GM12878 (cell line): ENCODE data around the gene ANKDD1B. TPM values are rescaled to one million over a fixed set of nuclear protein-coding genes. Genes with fewer than 3 reads are reported as not detected.

Experiments used
- ATAC-seq: fragments of 200-7000 bp; cut with Tn5 transposase; 3 replicates; pipeline ENCODE4 v1.9.1; 2020; ENCODE audit warnings: mild to moderate bottlenecking, moderate library complexity
- BruUV-seq: library from RNA; stranded (reverse); fragments of 400-500 nt; replicated peaks from 2 replicates; lab custom pipeline; 2021; lab: Mats Ljungman, UMichigan
- CTCF ChIA-PET: fragments of 300-600 bp; sonication (Branson Sonifier 250); formaldehyde crosslinking; extraction: SDS; loops from one replicate; lab custom pipeline; 2021; ENCODE audit warnings: inconsistent platforms; lab: Yijun Ruan, JAX
- POLR2A ChIA-PET: fragments of 350-600 bp; formaldehyde crosslinking; extraction: SDS; loops from one replicate; lab custom pipeline; 2021; ENCODE audit warnings: inconsistent platforms; lab: Charles Lee
- RAD21 ChIA-PET: fragments of 300-600 bp; sonication (Branson Sonifier 250); formaldehyde crosslinking; loops from one replicate; lab custom pipeline; 2023; ENCODE audit warnings: antibody characterized with exemption; ENCODE audit not compliant: unreplicated experiment; lab: Charles Lee
- SMC1A ChIA-PET: fragments of 300-600 bp; sonication (Branson Sonifier 250); formaldehyde crosslinking; loops from one replicate; lab custom pipeline; 2023; ENCODE audit not compliant: unreplicated experiment, uncharacterized antibody; lab: Charles Lee
- DNase-seq: peaks from one replicate; pipeline ENCODE4 v3.0.0-alpha.2; 2011; ENCODE audit warnings: low read depth, low spot score
- FAIRE-seq: peaks from 3 replicates; lab custom pipeline; 2011; peaks lifted over from hg19 to GRCh38; lab: Jason Lieb, UNC
- H2AFZ ChIP-seq: 2 replicates; pipeline ENCODE4 v1.6.0; 2011; ENCODE audit warnings: low read depth, low read length, control low read depth; ENCODE audit not compliant: control insufficient read depth
- H3K27ac ChIP-seq: 2 replicates; pipeline ENCODE4 v1.5.1; 2011; ENCODE audit warnings: control low read depth; ENCODE audit not compliant: control insufficient read depth, insufficient read depth
- H3K27me3 ChIP-seq, 2 experiments: replicated peaks in 1 of 2; 2 replicates each; pipeline versions ENCODE4 v1.6.0 to v1.6.1; 2011; ENCODE audit warnings: low read length in 1 of 2; ENCODE audit not compliant: control insufficient read depth in 2 of 2, insufficient read depth in 2 of 2
- H3K36me3 ChIP-seq, 2 experiments: 2 replicates each; pipeline ENCODE4 v1.5.1; 2011; ENCODE audit warnings: low read length in 1 of 2; ENCODE audit not compliant: control insufficient read depth in 2 of 2, insufficient read depth in 2 of 2
- H3K4me1 ChIP-seq: 2 replicates; pipeline ENCODE4 v1.6.1; 2011; ENCODE audit warnings: mild to moderate bottlenecking, low read length, moderate library complexity, mixed read lengths; ENCODE audit not compliant: control insufficient read depth, insufficient read depth
- H3K4me2 ChIP-seq: 2 replicates; pipeline ENCODE4 v1.6.0; 2011; ENCODE audit warnings: control low read depth; ENCODE audit not compliant: control insufficient read depth, insufficient read depth
- H3K4me3 ChIP-seq: fragments of 200-600 bp; sonication (generic); 2 replicates; pipeline ENCODE4 v1.5.1; 2016
- H3K79me2 ChIP-seq: 2 replicates; pipeline ENCODE4 v1.6.0; 2011; ENCODE audit warnings: low read length; ENCODE audit not compliant: control insufficient read depth, insufficient read depth
- H3K9ac ChIP-seq: 2 replicates; pipeline ENCODE4 v1.8.0; 2011; ENCODE audit warnings: low read length, control low read depth, mixed read lengths; ENCODE audit not compliant: control insufficient read depth, insufficient read depth
- H3K9me3 ChIP-seq: replicated peaks from 3 replicates; pipeline ENCODE4 v1.5.1; 2011; ENCODE audit warnings: mild to moderate bottlenecking, low read length; ENCODE audit not compliant: control insufficient read depth, insufficient read depth
- H4K20me1 ChIP-seq: 2 replicates; pipeline ENCODE4 v1.6.0; 2011; ENCODE audit not compliant: control insufficient read depth, insufficient read depth
- ETV6 ChIP-seq, 2 experiments: fragments of 450-650 bp in 1 of 2; IDR thresholded peaks in 1 of 2; conservative IDR thresholded peaks in 1 of 2; 2 replicates each; pipeline ENCODE4 v1.6.1; 2014; ENCODE audit warnings: antibody characterized with exemption in 1 of 2, borderline replicate concordance in 1 of 2, low read depth in 1 of 2, mild to moderate bottlenecking in 1 of 2, moderate library complexity in 1 of 2
- EZH2 ChIP-seq: IDR thresholded peaks from 2 replicates; pipeline ENCODE4 v1.6.1; 2012; ENCODE audit warnings: low read depth, mild to moderate bottlenecking, control low read depth, inconsistent platforms, low read length, borderline replicate concordance; ENCODE audit not compliant: control insufficient read depth
- FOS ChIP-seq: IDR thresholded peaks from 3 replicates; pipeline ENCODE4 v1.6.1; 2011; ENCODE audit warnings: borderline replicate concordance; ENCODE audit not compliant: insufficient read length; ENCODE audit errors: extremely low read depth
- HDAC2 ChIP-seq: fragments of 200-600 bp; sonication (generic); IDR thresholded peaks from 2 replicates; pipeline ENCODE4 v1.6.1; 2017
- HDAC6 ChIP-seq: fragments of 200-600 bp; sonication (generic); IDR thresholded peaks from one replicate; pipeline ENCODE4 v1.8.0; 2017; ENCODE audit warnings: antibody characterized with exemption; ENCODE audit not compliant: unreplicated experiment
- JUND ChIP-seq: IDR thresholded peaks from 2 replicates; pipeline ENCODE4 v1.6.1; 2012; ENCODE audit warnings: low read depth, mild to moderate bottlenecking, low read length, improper control_type of control experiment, moderate library complexity
- MEF2A ChIP-seq: IDR thresholded peaks from 2 replicates; pipeline ENCODE4 v1.6.1; 2011; ENCODE audit warnings: low read depth, mild to moderate bottlenecking, low read length, moderate library complexity; ENCODE audit not compliant: insufficient read depth
- MXI1 ChIP-seq: fragments of 150-350 bp; IDR thresholded peaks from 2 replicates; pipeline ENCODE4 v1.6.1; 2011; ENCODE audit warnings: low read depth, mild to moderate bottlenecking, inconsistent platforms, low read length, improper control_type of control experiment
- NFYB ChIP-seq: IDR thresholded peaks from 2 replicates; pipeline ENCODE4 v1.6.1; 2011; ENCODE audit warnings: low read depth, mild to moderate bottlenecking, low read length, improper control_type of control experiment, moderate library complexity; ENCODE audit not compliant: insufficient read depth
- NR2F1 ChIP-seq: fragments of 450-650 bp; conservative IDR thresholded peaks from 2 replicates; pipeline ENCODE4 v1.6.1; 2017; ENCODE audit warnings: mild to moderate bottlenecking
- RB1 ChIP-seq: fragments of 450-650 bp; formaldehyde crosslinking; IDR thresholded peaks from 2 replicates; pipeline ENCODE4 v1.6.1; 2017; ENCODE audit warnings: mild to moderate bottlenecking, borderline replicate concordance
- STAT1 ChIP-seq: fragments of 450-650 bp; conservative IDR thresholded peaks from 2 replicates; pipeline ENCODE4 v1.6.1; 2014; ENCODE audit warnings: antibody characterized with exemption, mild to moderate bottlenecking
- TCF12 ChIP-seq: IDR thresholded peaks from 2 replicates; pipeline ENCODE4 v1.6.1; 2011; ENCODE audit warnings: low read depth, mild to moderate bottlenecking, low read length
- ZBTB4 ChIP-seq: fragments of 450-650 bp; formaldehyde crosslinking; IDR thresholded peaks from 2 replicates; pipeline ENCODE4 v1.4.0; 2022; ENCODE audit warnings: mild to moderate bottlenecking, moderate library complexity
- ZNF217 ChIP-seq: fragments of 450-650 bp; IDR thresholded peaks from 2 replicates; pipeline ENCODE4 v1.6.1; 2017; ENCODE audit warnings: antibody characterized with exemption, mild to moderate bottlenecking
- ZNF622 ChIP-seq: fragments of 450-650 bp; IDR thresholded peaks from 2 replicates; pipeline ENCODE4 v1.6.1; 2017; ENCODE audit warnings: mild to moderate bottlenecking, inconsistent platforms
- WGBS: methylation state at CpG from one replicate; pipeline ENCODE4 v1.1.6; 2016; ENCODE audit warnings: low lambda C conversion rate; ENCODE audit not compliant: insufficient replicate concordance, insufficient coverage; ENCODE audit errors: missing lambda C conversion rate; 5-methylcytosine and 5-hydroxymethylcytosine counted together
- in situ Hi-C: fragments of 300-500 bp; cut with MboI; formaldehyde crosslinking; loops from 9 replicates; pipeline ENCODE4 v1.14.3; 2018; ENCODE audit warnings: mixed read lengths
- intact Hi-C: fragments of 100-400 bp; cut with micrococcal nuclease; formaldehyde crosslinking; loops from one replicate; pipeline ENCODE4 v1.14.2; 2022; ENCODE audit not compliant: unreplicated experiment
- polyA plus RNA-seq, 11 experiments: library from polyadenylated mRNA; depleted of rRNA in 4 of 11; unstranded in 6 of 11; stranded (reverse) in 5 of 11; fragments of >200 nt; fragmentation: Nextera tagmentation in 4 of 11; fragmentation: Illumina TruSeq in 1 of 11; extraction: Ambion mirVana in 4 of 11; extraction: Trizol in 1 of 11; gene quantifications; 1 replicate in 1 of 11; 2 replicates in 10 of 11; pipeline versions ENCODE4 v1.2.1 to v1.2.3, GENCODE V29; 2011 to 2016; ENCODE audit warnings: inconsistent platforms in 2 of 11, missing spikeins in 2 of 11, low read depth in 1 of 11
- total RNA-seq, 4 experiments: library from RNA; depleted of rRNA in 3 of 4; stranded (reverse); fragments of >200 nt in 3 of 4; fragmentation: Illumina TruSeq in 1 of 4; extraction: Trizol in 1 of 4; gene quantifications; 2 replicates each; pipeline versions ENCODE4 v1.2.1 to v1.2.3, GENCODE V29; 2013 to 2021

Gene ANKDD1B
- total and polyA plus RNA-seq, 10 of the 15 experiments (the other 5 are each of a cell fraction or from before 2014, with no cell fraction given): 0.34 to 2.4 (median 0.80) TPM

- no peak for TF ChIP-seq RB1
- no peak for TF ChIP-seq MXI1
- no peak for TF ChIP-seq TCF12
- no peak for TF ChIP-seq EZH2
- TF ChIP-seq ZBTB4 (CRISPR knock-in tag): no peak
- TF ChIP-seq JUND: no peak
- TF ChIP-seq NR2F1: no peak
- TF ChIP-seq ZNF622: no peak
- no peak for TF ChIP-seq NFYB
- TF ChIP-seq FOS: no peak
Measured at GRCh38 chr5:75608870-75609269, 2.4 kb upstream of the ANKDD1B start (continued).

GRCh38 chr5:75610201-75610600 is 1.1 kb upstream of the ANKDD1B start:
- in situ Hi-C loops: no loop called here
- no peak for FAIRE-seq
- CTCF ChIA-PET: no interaction called here
- TF ChIP-seq STAT1: no peak
- no peak for TF ChIP-seq MEF2A
- no peak for TF ChIP-seq ZBTB4 (CRISPR knock-in tag)
- TF ChIP-seq HDAC2: no peak
- no peak for TF ChIP-seq HDAC6
- TF ChIP-seq ZNF217: no peak
- TF ChIP-seq ETV6 (conservative IDR thresholded peaks at IDR 0.05 in 1 of 2, IDR thresholded peaks at IDR 0.05 in 1 of 2; ENCODE audit: borderline replicate concordance in 1 of 2, low read depth in 1 of 2): no peak

More at GRCh38 chr5:75610201-75610600, 1.1 kb upstream of the ANKDD1B start:
- Histone ChIP-seq H3K27ac (no peak overlapping the region), H2AFZ (no peak overlapping the region), H3K36me3 (no peaks in the 10 kb centered on the region), H3K4me2 (no peak overlapping the region), H3K27me3 (no peaks in the 10 kb centered on the region), H3K4me3 (no peak overlapping the region), H3K9me3 (no peaks in the 10 kb centered on the region), H3K9ac (no peak overlapping the region), H3K4me1 (no peaks in the 10 kb centered on the region), H4K20me1 (no peaks in the 10 kb centered on the region), H3K79me2 (no peaks in the 10 kb centered on the region)
- BruUV-seq: no TSS peak
- ATAC-seq (no peak), DNase-seq (no peak)
- ChIA-PET SMC1A (no interaction called here), RAD21 (no interaction called here), POLR2A (no interaction called here)
- 84% methylated on average over 5 of the region's 5 CpGs for WGBS
- intact Hi-C loops: no loop called here
